GM20000 (cell line): Measurements from ENCODE around the gene GALC.

Experiments used
- DNase-seq: peaks from one replicate; pipeline ENCODE4 v3.0.0; 2012; ENCODE audit warnings: low spot score
- CTCF ChIP-seq: IDR thresholded peaks from 2 replicates; pipeline ENCODE4 v1.5.1; 2012; ENCODE audit warnings: mild to moderate bottlenecking, control low read depth; ENCODE audit errors: extremely low read depth, missing control alignments

Gene GALC

GRCh38 chr14:87989221-87989955 is 3.6 kb downstream of the GALC start:
- TF ChIP-seq CTCF, result no peak
- DNase-seq, result no peak

GRCh38 chr14:87979689-87980088 is 13.3 kb downstream of the GALC start:
- no peak for TF ChIP-seq CTCF
- no peak for DNase-seq

GRCh38 chr14:87975636-87976035 is 17.3 kb downstream of the GALC start:
- no peak for TF ChIP-seq CTCF
- no peak for DNase-seq

DNA sequence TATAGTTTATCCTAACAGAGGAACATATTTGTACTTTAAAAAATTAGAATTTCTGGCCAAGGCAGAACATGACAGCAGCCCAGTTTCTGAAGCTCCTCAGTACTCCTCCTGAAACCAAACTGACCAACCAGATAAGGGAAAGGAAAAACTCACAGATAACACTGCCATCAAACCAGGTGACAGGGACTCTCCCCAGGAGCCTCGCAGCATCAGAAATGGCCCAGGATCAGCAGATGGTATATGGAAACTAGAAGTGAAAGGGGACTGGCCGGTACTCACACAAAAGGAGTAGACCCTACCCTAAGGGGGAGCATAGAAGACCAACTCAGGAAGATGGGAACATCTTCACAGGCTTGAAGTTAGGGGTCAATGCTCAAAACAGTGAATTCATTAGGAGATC is 22.0 kb downstream of the GALC start:
- no peak for TF ChIP-seq CTCF

DNA sequence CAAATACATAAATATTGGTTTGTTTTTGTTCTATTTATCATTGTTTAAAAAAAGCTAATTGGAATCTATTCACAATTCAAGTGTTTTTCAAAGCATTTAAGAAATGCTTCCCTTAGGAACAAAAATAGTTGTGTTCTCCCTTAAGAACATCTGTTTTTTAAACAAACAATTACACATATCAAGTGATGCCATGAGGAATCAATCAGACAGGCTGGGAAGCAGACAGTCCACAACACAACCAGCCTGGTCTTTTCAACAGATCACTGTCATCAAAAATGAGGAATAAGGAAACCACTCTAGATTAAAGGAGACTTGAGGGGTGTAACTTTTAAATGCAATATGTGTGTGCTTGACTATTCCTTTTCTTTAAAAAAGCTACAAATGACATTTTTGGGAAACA is 25.5 kb downstream of the GALC start:
- DNase-seq, result no peak
- no peak for TF ChIP-seq CTCF

More for the DNA sequence above, 22.0 kb downstream of the GALC start:
- peak; percentile 28 for DNase-seq

DNA sequence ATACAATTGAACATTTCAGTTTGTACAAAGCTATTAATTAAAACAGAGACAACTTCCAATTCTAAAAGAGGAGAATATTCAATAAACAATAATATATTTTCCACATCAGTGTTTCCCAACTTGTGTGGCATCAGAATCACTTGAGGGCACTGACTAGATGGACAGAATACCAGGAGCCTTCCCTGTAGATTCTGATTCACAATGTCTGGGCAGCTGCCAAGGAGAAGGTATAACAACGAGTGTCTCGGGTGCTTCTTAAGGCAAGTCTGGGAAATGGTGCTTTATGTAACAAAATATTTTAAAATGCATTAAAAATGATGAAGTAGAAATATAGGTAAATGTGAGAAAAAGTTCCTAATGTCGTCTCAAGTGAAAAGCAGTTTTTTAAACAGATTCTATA is 26.2 kb downstream of the GALC start:
- no peak for DNase-seq
- TF ChIP-seq CTCF, result no peak

DNA sequence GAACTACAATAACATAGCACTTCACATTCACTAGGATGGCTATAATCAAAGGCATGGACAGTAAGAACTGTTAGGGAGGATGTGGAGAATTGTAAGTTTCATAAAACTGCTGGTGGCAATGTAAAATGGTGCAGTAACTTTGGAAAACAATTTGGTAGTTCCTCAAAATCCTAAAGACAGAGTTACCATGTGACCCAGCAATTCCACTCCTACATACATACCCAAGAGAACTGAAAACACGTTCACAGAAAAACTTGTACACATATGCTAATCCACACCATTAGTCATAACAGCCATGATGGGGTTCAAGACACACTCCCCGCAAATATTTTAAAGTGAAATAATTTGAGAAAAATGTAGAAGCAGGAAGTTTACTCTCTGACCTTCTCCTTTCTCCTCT is 31.7 kb downstream of the GALC start:
- DNase-seq, result no peak
- TF ChIP-seq CTCF, result no peak
